Measurements from ENCODE around the gene ELOA.

GRCh38 chr1:23803674-23804073, 60.4 kb downstream of the ELOA start:
- TF ChIP-seq ZNF143 (CRISPR knock-in tag; IDR thresholded peaks at IDR 0.05) (no peak), POU5F1 (IDR thresholded peaks at IDR 0.05; ENCODE audit: borderline replicate concordance, low read depth, low read length, partially characterized antibody) (no peak), SMARCA5 (IDR thresholded peaks at IDR 0.05) (no peak), SAFB (IDR thresholded peaks at IDR 0.05; ENCODE audit: borderline replicate concordance, low read depth, low read length) (no peak), RFX5 (IDR thresholded peaks at IDR 0.05; ENCODE audit: low read depth, low read length) (no peak), EGR1 (conservative IDR thresholded peaks at IDR 0.05) (no peak), ATF4 (CRISPR knock-in tag; IDR thresholded peaks at IDR 0.05) (no peak), HNRNPL (IDR thresholded peaks at IDR 0.05; ENCODE audit: low read depth, low read length) (no peak), NR4A1 (CRISPR knock-in tag; IDR thresholded peaks at IDR 0.05) (no peak), NR4A1 (tag; IDR thresholded peaks at IDR 0.05) (no peak), SETDB1 (IDR thresholded peaks at IDR 0.05; ENCODE audit: low read length) (no peak)

Data from K562 (cell line).